Breast epithelium (tissue), 4 donors: Measurements from ENCODE around the gene ERGIC1. TPM values are rescaled to one million over a fixed set of nuclear protein-coding genes. Genes with fewer than 3 reads are reported as not detected.

Experiments used
- DNase-seq, 2 donors: peaks; one replicate each; pipeline ENCODE4 v3.0.0-alpha.2; 2019; ENCODE audit warnings: low spot score in 2 of 2
- H3K27ac ChIP-seq, 2 donors: fragments of 200-600 bp; sonication (generic) in 1 of 2; one replicate each; pipeline ENCODE4 v1.5.1; 2016 to 2019; ENCODE audit warnings: mild to moderate bottlenecking in 1 of 2
- H3K27me3 ChIP-seq, 2 donors: fragments of 200-600 bp; sonication (generic) in 1 of 2; one replicate each; pipeline versions ENCODE4 v1.5.1 to v1.6.0; 2017 to 2019; ENCODE audit warnings: control low read depth in 1 of 2, mild to moderate bottlenecking in 1 of 2
- H3K36me3 ChIP-seq: fragments of 200-600 bp; one replicate; pipeline ENCODE4 v1.5.1; 2019
- H3K4me1 ChIP-seq, 2 donors: fragments of 200-600 bp; sonication (generic); one replicate each; pipeline ENCODE4 v1.5.1; 2016 to 2019; ENCODE audit warnings: control low read depth in 1 of 2
- H3K4me3 ChIP-seq, 3 donors: fragments of 200-600 bp; sonication (generic); 1 replicate in 2 of 3; 2 replicates in 1 of 3; pipeline ENCODE4 v1.5.1; 2016 to 2019; ENCODE audit warnings: mild to moderate bottlenecking in 3 of 3, moderate library complexity in 2 of 3
- H3K9me3 ChIP-seq, 2 donors: fragments of 200-600 bp; sonication (generic) in 1 of 2; one replicate each; pipeline ENCODE4 v1.5.1; 2016 to 2019; ENCODE audit warnings: control low read depth in 1 of 2
- CTCF ChIP-seq, 3 donors: fragments of 450-650 bp; IDR thresholded peaks; one replicate each; pipeline ENCODE4 v1.5.1; 2016 to 2017; ENCODE audit warnings: antibody characterized with exemption in 3 of 3, mild to moderate bottlenecking in 3 of 3, moderate library complexity in 3 of 3
- POLR2A ChIP-seq: fragments of 450-650 bp; IDR thresholded peaks from one replicate; pipeline ENCODE4 v1.6.1; 2016; ENCODE audit warnings: antibody characterized with exemption, mild to moderate bottlenecking, moderate library complexity
- POLR2AphosphoS5 ChIP-seq, 3 donors: sonication (generic); formaldehyde crosslinking; IDR thresholded peaks; one replicate each; pipeline ENCODE4 v1.6.1; 2017; ENCODE audit warnings: antibody characterized with exemption in 3 of 3
- intact Hi-C: fragments of 100-400 bp; cut with DNase I; formaldehyde crosslinking; loops from one replicate; pipeline ENCODE4 v1.15.1; 2023; ENCODE audit warnings: low total_unique reads
- total RNA-seq, 3 donors: library from RNA; depleted of rRNA; stranded (reverse); fragments of >200 nt; gene quantifications; one replicate each; pipeline ENCODE4 v1.1.0, GENCODE V29; 2016

Gene ERGIC1
- total RNA-seq, 3 donors from 2014 or later, result 86.6 to 139 (median 95.2) TPM

DNA sequence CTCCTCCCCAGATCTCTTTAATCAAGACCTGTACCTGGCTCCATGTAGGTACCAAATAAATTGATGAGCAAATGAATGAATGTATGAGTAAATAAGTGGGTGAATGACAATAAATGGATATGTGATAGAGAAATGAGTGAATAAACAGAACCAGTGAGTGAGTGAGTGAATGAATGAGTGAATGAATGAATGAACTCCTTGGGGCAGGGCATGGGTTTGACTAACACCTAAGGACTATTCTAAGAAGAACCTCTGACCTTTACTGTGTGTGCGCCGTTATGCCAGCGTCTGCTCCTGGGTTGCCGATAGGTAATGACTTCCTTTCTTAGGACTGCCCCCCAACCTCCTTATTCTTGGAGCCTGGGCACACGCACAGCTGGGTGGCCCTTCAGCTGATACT lies 123.4 kb downstream of the ERGIC1 start:
- no peak for DNase-seq
- Histone ChIP-seq H3K36me3 (no peaks in the 10 kb centered on the region), H3K27ac (peak overlapping the region in 1 of 2 donors; percentile 5), H3K9me3 (no peaks in the 10 kb centered on the region), H3K4me3 (no peak overlapping the region), H3K27me3 (no peaks in the 10 kb centered on the region), H3K4me1 (peaks cover 5 to 8% of the 10 kb centered on the region in 2 donors)
- TF ChIP-seq CTCF (IDR thresholded peaks at IDR 0.05) (no peak), POLR2A (no peak), POLR2AphosphoS5 (IDR thresholded peaks at IDR 0.05) (no peak)
- intact Hi-C loops, result no loop called here

DNA sequence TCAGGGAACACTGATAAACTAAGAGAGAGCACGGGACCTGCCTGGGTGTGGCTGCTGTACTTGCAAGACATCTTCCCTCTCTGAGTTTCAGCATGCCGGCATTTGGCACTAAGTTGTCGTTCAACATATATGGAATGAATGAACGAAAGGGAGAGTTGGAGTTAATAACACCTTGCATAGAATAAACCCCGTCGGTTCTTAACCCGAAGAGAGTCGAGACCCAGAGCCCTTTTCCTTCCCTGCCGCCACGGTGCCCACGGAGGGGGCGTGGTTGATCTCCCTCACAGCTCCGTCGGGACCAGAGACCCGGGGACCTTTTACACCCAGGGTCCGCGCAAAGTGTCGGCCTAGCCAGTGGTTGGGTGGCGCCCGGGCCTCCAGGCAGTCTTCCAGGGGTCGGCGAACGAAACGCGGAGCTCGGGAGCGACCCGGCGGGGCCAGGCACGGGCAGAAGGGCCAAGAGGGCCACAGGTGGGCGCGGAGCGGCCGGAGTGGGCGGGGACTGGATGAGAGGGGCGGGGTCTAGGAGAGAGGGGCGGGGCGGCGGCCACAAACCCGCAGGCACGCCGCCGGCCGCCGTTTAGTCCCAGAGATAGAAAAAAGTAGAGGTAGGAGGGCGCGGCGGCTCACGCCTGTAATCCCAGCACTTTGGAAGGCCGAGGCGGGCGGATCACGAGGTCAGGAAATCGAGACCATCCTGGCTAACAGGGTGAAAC lies 124.4 kb downstream of the ERGIC1 start:
- intact Hi-C loops, result no loop called here
- Histone ChIP-seq H3K4me3 (peak overlapping the region; percentile 87 to 95 (median 91)), H3K27me3 (no peaks in the 10 kb centered on the region), H3K4me1 (peaks cover 5 to 8% of the 10 kb centered on the region in 2 donors), H3K36me3 (no peaks in the 10 kb centered on the region), H3K9me3 (no peaks in the 10 kb centered on the region), H3K27ac (peak overlapping the region; percentile 87 to 90)
- TF ChIP-seq CTCF (IDR thresholded peaks at IDR 0.05), result no peak
- DNase-seq, result no peak

DNA sequence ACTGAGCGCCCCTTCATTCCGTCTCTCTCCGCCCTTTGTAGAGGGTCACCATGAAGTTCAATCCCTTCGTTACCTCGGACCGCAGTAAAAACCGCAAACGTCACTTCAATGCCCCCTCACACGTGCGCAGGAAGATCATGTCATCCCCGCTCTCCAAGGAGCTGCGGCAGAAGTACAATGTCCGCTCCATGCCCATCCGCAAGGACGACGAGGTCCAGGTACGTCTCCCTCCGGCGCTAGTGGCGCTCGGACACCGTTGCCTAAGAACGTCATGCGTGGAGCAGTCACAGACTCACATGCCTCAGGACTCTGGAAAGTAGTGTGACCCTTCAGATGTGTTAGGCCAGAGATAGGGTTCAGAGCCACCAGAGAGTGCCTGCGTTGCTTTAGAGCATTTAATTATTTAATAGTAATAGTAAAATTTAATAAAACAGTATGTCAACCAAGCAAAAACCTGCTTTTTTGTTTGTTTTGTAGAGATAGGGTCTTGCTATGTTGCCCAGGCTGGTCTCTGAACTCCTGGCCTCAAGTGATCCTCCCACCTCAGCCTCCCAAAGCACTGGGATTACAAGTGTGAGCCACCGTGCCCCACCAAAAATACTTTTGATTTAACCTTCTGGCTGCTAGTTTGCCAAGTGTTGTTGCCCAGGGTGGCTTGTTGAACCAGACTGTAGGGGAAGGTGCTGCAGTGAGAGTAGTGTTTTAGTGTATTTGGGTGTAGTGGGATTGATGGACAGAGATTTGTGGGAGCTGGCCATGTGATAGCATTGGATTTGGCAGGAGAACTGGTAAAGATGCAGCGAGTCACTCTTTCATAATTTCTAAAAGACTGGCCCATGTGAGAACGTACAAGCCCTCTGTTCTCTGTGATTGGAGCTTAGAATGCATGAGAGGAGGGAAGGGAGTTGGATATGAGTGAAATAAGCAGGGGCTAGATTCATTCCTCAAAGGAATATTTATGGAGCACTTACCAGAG lies 126.1 kb downstream of the ERGIC1 start:
- Histone ChIP-seq H3K36me3 (no peaks in the 10 kb centered on the region), H3K9me3 (no peaks in the 10 kb centered on the region), H3K27me3 (no peaks in the 10 kb centered on the region), H3K4me3 (peak overlapping the region; percentile 87 to 95 (median 91)), H3K4me1 (peaks cover 5 to 8% of the 10 kb centered on the region in 2 donors), H3K27ac (peak overlapping the region; percentile 87 to 90)
- intact Hi-C loops, result no loop called here
- DNase-seq, result no peak
- no peak for TF ChIP-seq POLR2A

GRCh38 chr5:172969921-172970320 lies 135.9 kb downstream of the ERGIC1 start:
- intact Hi-C loops, result no loop called here
- TF ChIP-seq POLR2A, result no peak
- no peak for TF ChIP-seq CTCF (IDR thresholded peaks at IDR 0.05)
- no peak for TF ChIP-seq POLR2AphosphoS5 (IDR thresholded peaks at IDR 0.05)
- DNase-seq, result no peak
- Histone ChIP-seq H3K27ac (no peak overlapping the region), H3K36me3 (no peaks in the 10 kb centered on the region), H3K27me3 (no peaks in the 10 kb centered on the region), H3K4me1 (no peaks in the 10 kb centered on the region), H3K4me3 (no peak overlapping the region), H3K9me3 (no peaks in the 10 kb centered on the region)

DNA sequence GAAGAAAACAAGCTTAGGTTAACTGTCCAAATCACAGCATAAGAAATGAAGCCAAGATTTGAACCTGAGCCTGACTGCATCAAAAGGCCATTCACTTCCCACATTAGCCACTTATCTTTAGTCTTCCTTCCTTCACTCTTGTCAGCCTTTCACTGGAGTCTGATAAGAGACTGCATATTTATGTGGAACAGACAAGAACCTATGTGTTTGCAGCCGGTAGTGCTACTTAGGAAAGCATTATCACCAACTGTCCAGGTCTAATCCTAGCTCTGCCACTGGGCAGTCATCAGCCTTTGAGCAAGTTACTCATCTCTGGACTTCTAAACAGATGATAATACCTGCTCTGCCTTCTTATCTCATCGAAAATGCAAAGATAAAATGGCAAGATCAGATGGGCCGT lies 137.4 kb downstream of the ERGIC1 start:
- no peaks in the 10 kb centered on the region for H3K4me1 ChIP-seq
- H3K9me3 ChIP-seq, result no peaks in the 10 kb centered on the region
- intact Hi-C loops, result no loop called here
- DNase-seq, result no peak
- TF ChIP-seq POLR2A, result no peak
- TF ChIP-seq CTCF (IDR thresholded peaks at IDR 0.05), result no peak
- no peak overlapping the region for H3K27ac ChIP-seq
- no peaks in the 10 kb centered on the region for H3K36me3 ChIP-seq
- no peaks in the 10 kb centered on the region for H3K27me3 ChIP-seq
- no peak overlapping the region for H3K4me3 ChIP-seq
